Mononuclear cell (primary cell): ENCODE data around the gene ADPRM. TPM values are rescaled to one million over a fixed set of nuclear protein-coding genes. Genes with fewer than 3 reads are reported as not detected.

Experiments used
- H3K27me3 ChIP-seq: 2 replicates; pipeline ENCODE4 v1.6.0; 2011; ENCODE audit warnings: low read length, control low read depth; ENCODE audit not compliant: insufficient read depth
- H3K4me1 ChIP-seq: 2 replicates; pipeline ENCODE4 v1.5.1; 2011; ENCODE audit warnings: mild to moderate bottlenecking, low read length, control low read depth; ENCODE audit not compliant: insufficient read depth
- H3K4me3 ChIP-seq: 2 replicates; pipeline ENCODE4 v1.5.1; 2011; ENCODE audit warnings: mild to moderate bottlenecking, low read length, moderate library complexity
- H3K9me3 ChIP-seq: 2 replicates; pipeline ENCODE4 v1.5.1; 2011; ENCODE audit warnings: low read depth, mild to moderate bottlenecking, control low read depth, low read length
- total RNA-seq: library from RNA; depleted of rRNA; stranded (reverse); fragments of >200 nt; gene quantifications from one replicate; pipeline ENCODE4 v1.2.3, GENCODE V29; 2012

ADPRM gene
- total RNA-seq: 76.7 TPM

GRCh38 chr17:10697092-10698081 is at the start of gene ADPRM, which contains the start of gene SCO1:
Gene ADPRM (plus strand): TSS chr17:10697594. CDS start chr17:10704927, 7,333 bp downstream.
Gene SCO1 (minus strand): TSS chr17:10697533. CDS start chr17:10697507, 26 bp downstream.
- H3K9me3 ChIP-seq: no peaks in the 10 kb centered on the region
- H3K4me1 ChIP-seq: peaks cover 44% of the 10 kb centered on the region
- H3K27me3 ChIP-seq: no peaks in the 10 kb centered on the region
- H3K4me3 ChIP-seq: peak within 1 kb of the TSS; percentile 78

- Histone ChIP-seq H3K4me3 (no peak overlapping the region), H3K9me3 (no peaks in the 10 kb centered on the region), H3K27me3 (no peaks in the 10 kb centered on the region), H3K4me1 (no peaks in the 10 kb centered on the region)
Observed at GRCh38 chr17:10648381-10648780, 49.0 kb upstream of the ADPRM start.

- Histone ChIP-seq H3K9me3 (no peaks in the 10 kb centered on the region), H3K27me3 (no peaks in the 10 kb centered on the region), H3K4me3 (no peak overlapping the region), H3K4me1 (no peaks in the 10 kb centered on the region)
Observed at GRCh38 chr17:10648956-10649355, 48.4 kb upstream of the ADPRM start.

GRCh38 chr17:10649602-10650001 is 47.8 kb upstream of the ADPRM start:
- Histone ChIP-seq H3K9me3 (no peaks in the 10 kb centered on the region), H3K4me3 (no peak overlapping the region), H3K27me3 (no peaks in the 10 kb centered on the region), H3K4me1 (no peaks in the 10 kb centered on the region)

- no peaks in the 10 kb centered on the region for H3K9me3 ChIP-seq
- H3K4me1 ChIP-seq: no peaks in the 10 kb centered on the region
- no peaks in the 10 kb centered on the region for H3K27me3 ChIP-seq
- no peak overlapping the region for H3K4me3 ChIP-seq
Observed at GRCh38 chr17:10651927-10652326, 45.5 kb upstream of the ADPRM start.

- no peaks in the 10 kb centered on the region for H3K4me1 ChIP-seq
- H3K27me3 ChIP-seq: no peaks in the 10 kb centered on the region
- no peaks in the 10 kb centered on the region for H3K9me3 ChIP-seq
- H3K4me3 ChIP-seq: no peak overlapping the region
Observed at GRCh38 chr17:10652984-10653659, 44.3 kb upstream of the ADPRM start.

GRCh38 chr17:10653987-10654386 is 43.4 kb upstream of the ADPRM start:
- no peaks in the 10 kb centered on the region for H3K9me3 ChIP-seq
- no peak overlapping the region for H3K4me3 ChIP-seq
- no peaks in the 10 kb centered on the region for H3K27me3 ChIP-seq
- H3K4me1 ChIP-seq: no peaks in the 10 kb centered on the region

- Histone ChIP-seq H3K4me1 (no peaks in the 10 kb centered on the region), H3K27me3 (no peaks in the 10 kb centered on the region), H3K4me3 (no peak within 1 kb of the TSS), H3K9me3 (no peaks in the 10 kb centered on the region)
Observed at GRCh38 chr17:10657148-10657547, 40.2 kb upstream of the ADPRM start, which contains the start of gene MYH3. Gene MYH3 (minus strand): TSS chr17:10657309. CDS start chr17:10655064, 2,245 bp downstream.

GRCh38 chr17:10657879-10658278 is 39.5 kb upstream of the ADPRM start:
- H3K4me3 ChIP-seq: no peak overlapping the region
- no peaks in the 10 kb centered on the region for H3K27me3 ChIP-seq
- H3K9me3 ChIP-seq: no peaks in the 10 kb centered on the region
- no peaks in the 10 kb centered on the region for H3K4me1 ChIP-seq

- H3K27me3 ChIP-seq: no peaks in the 10 kb centered on the region
- H3K4me1 ChIP-seq: no peaks in the 10 kb centered on the region
- H3K9me3 ChIP-seq: no peaks in the 10 kb centered on the region
- no peak overlapping the region for H3K4me3 ChIP-seq
Observed at GRCh38 chr17:10661437-10661836, 36.0 kb upstream of the ADPRM start.

- Histone ChIP-seq H3K9me3 (no peaks in the 10 kb centered on the region), H3K4me3 (no peak overlapping the region)
Observed at GRCh38 chr17:10663231-10663630, 34.2 kb upstream of the ADPRM start.

GRCh38 chr17:10664571-10664970 is 32.8 kb upstream of the ADPRM start:
- H3K4me1 ChIP-seq: no peaks in the 10 kb centered on the region
- no peaks in the 10 kb centered on the region for H3K27me3 ChIP-seq
- no peak overlapping the region for H3K4me3 ChIP-seq
- H3K9me3 ChIP-seq: no peaks in the 10 kb centered on the region

More at GRCh38 chr17:10663231-10663630, 34.2 kb upstream of the ADPRM start:
- Histone ChIP-seq H3K4me1 (no peaks in the 10 kb centered on the region), H3K27me3 (no peaks in the 10 kb centered on the region)

GRCh38 chr17:10666906-10667305 is 30.5 kb upstream of the ADPRM start:
- no peaks in the 10 kb centered on the region for H3K9me3 ChIP-seq
- no peak overlapping the region for H3K4me3 ChIP-seq
- no peaks in the 10 kb centered on the region for H3K27me3 ChIP-seq
- no peaks in the 10 kb centered on the region for H3K4me1 ChIP-seq

GRCh38 chr17:10668775-10669174 is 28.6 kb upstream of the ADPRM start:
- no peak overlapping the region for H3K4me3 ChIP-seq
- H3K9me3 ChIP-seq: no peaks in the 10 kb centered on the region
- no peaks in the 10 kb centered on the region for H3K4me1 ChIP-seq
- no peaks in the 10 kb centered on the region for H3K27me3 ChIP-seq

- Histone ChIP-seq H3K27me3 (no peaks in the 10 kb centered on the region), H3K4me3 (no peak overlapping the region), H3K9me3 (no peaks in the 10 kb centered on the region), H3K4me1 (no peaks in the 10 kb centered on the region)
Observed at GRCh38 chr17:10673312-10673711, 24.1 kb upstream of the ADPRM start.
